Sigmoid colon (tissue), 7 donors: Measurements from ENCODE around the gene TTC33. TPM values are rescaled to one million over a fixed set of nuclear protein-coding genes. Genes with fewer than 3 reads are reported as not detected.

Experiments
- DNase-seq: peaks from one replicate; pipeline ENCODE4 v3.0.0-alpha.2; 2019
- H3K27ac ChIP-seq, 4 donors: fragments of 200-600 bp; sonication (generic); one replicate each; pipeline ENCODE4 v1.5.1; 2016 to 2019; ENCODE audit warnings: mild to moderate bottlenecking in 1 of 4
- H3K27me3 ChIP-seq, 3 donors: fragments of 200-600 bp; sonication (generic); one replicate each; pipeline ENCODE4 v1.5.1; 2019; ENCODE audit warnings: mild to moderate bottlenecking in 1 of 3
- H3K36me3 ChIP-seq, 4 donors: fragments of 200-600 bp; sonication (generic); one replicate each; pipeline ENCODE4 v1.5.1; 2016 to 2019
- H3K4me1 ChIP-seq, 4 donors: fragments of 200-600 bp; sonication (generic); one replicate each; pipeline ENCODE4 v1.5.1; 2017 to 2019
- H3K4me3 ChIP-seq, 4 donors: fragments of 200-600 bp; sonication (generic); one replicate each; pipeline ENCODE4 v1.5.1; 2017 to 2019; ENCODE audit warnings: mild to moderate bottlenecking in 2 of 4, moderate library complexity in 1 of 4
- H3K9me3 ChIP-seq, 4 donors: fragments of 200-600 bp in 3 of 4; sonication (generic) in 3 of 4; one replicate each; pipeline versions ENCODE4 v1.5.1 to v1.6.1; 2013 to 2019
- EP300 ChIP-seq, 4 donors: sonication (generic); formaldehyde crosslinking; IDR thresholded peaks; one replicate each; pipeline ENCODE4 v1.6.1; 2017; ENCODE audit warnings: antibody characterized with exemption in 4 of 4
- POLR2A ChIP-seq, 2 donors: fragments of 450-650 bp; IDR thresholded peaks; one replicate each; pipeline ENCODE4 v1.6.1; 2016; ENCODE audit warnings: antibody characterized with exemption in 2 of 2, mild to moderate bottlenecking in 2 of 2, moderate library complexity in 2 of 2
- POLR2AphosphoS5 ChIP-seq, 4 donors: sonication (generic); formaldehyde crosslinking; IDR thresholded peaks; one replicate each; pipeline ENCODE4 v1.6.1; 2017; ENCODE audit warnings: antibody characterized with exemption in 4 of 4
- WGBS, 2 donors: extraction: QIAGEN DNeasy Blood & Tissue Kit; methylation state at CpG; one replicate each; pipeline ENCODE4 v1.1.7; 2013; 5-methylcytosine and 5-hydroxymethylcytosine counted together
- intact Hi-C: fragments of 100-400 bp; cut with DNase I; formaldehyde crosslinking; loops from one replicate; pipeline ENCODE4 v1.15.1; 2023
- polyA plus RNA-seq, 3 donors: library from polyadenylated mRNA; stranded (reverse); fragments of 200-250 nt; gene quantifications; one replicate each; pipeline ENCODE4 v1.2.3, GENCODE V29; 2013
- total RNA-seq, 4 donors: library from RNA; depleted of rRNA; stranded (reverse); fragments of >200 nt; gene quantifications; one replicate each; pipeline ENCODE4 v1.1.0, GENCODE V29; 2016
- TF ChIP-seq, protein P1 (sequence below), 4 experiments: fragments of 450-650 bp in 3 of 4; fragments of 200-600 bp in 1 of 4; IDR thresholded peaks; one replicate each; pipeline ENCODE4 v1.5.1; 2016 to 2019; ENCODE audit warnings: antibody characterized with exemption in 4 of 4, mild to moderate bottlenecking in 3 of 4, moderate library complexity in 2 of 4
- donor health status: healthy with polysubstance abuse.
- donor health status: Bipolar disorder and iron deficiency.
- donor health status: healthy.

The TTC33 gene
- total and polyA plus RNA-seq, 7 donors: 6.6 to 33.2 (median 18.0) TPM

DNA sequence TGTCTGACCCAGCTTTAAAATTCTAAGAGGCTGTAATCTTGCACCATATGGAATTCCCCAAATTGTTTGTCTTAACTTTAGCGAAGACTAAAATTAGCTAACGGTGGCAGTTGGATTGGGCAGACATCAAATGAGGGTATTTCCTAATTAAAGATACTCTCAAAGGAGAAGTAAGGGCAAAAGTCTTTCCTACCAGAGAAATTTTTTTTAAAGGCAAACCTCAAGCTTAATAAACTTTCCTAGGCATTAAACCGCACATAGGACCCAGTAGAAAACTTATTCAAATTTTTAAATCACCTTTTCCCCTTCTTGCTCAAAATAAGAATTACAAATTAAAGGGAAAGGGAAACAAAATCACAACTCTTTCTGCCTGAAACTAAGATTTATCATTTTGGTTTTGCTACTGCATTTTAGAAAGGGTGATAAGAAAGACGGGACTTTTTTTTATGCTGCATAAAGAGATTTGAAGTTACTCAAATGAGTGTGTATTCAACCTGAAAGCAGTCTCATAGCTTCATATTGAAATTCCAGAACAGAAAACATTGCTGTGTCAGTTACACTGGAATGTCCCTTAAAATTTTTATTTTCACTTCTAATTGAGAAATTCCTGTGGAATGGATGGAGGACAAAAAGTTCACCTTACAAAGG, 265.2 kb downstream of the TTC33 start:
- 47 to 74% methylated on average over 4 of the region's 4 CpGs for WGBS, 2 donors
- DNase-seq: no peak
- H3K4me3 ChIP-seq: no peak overlapping the region
- no peak for TF ChIP-seq POLR2A (IDR thresholded peaks at IDR 0.05)
- no peak overlapping the region for H3K27ac ChIP-seq
- H3K27me3 ChIP-seq: no peaks in the 10 kb centered on the region
- intact Hi-C loops: no loop called here
- no peaks in the 10 kb centered on the region for H3K4me1 ChIP-seq
- H3K9me3 ChIP-seq: no peaks in the 10 kb centered on the region
- H3K36me3 ChIP-seq: no peaks in the 10 kb centered on the region

DNA sequence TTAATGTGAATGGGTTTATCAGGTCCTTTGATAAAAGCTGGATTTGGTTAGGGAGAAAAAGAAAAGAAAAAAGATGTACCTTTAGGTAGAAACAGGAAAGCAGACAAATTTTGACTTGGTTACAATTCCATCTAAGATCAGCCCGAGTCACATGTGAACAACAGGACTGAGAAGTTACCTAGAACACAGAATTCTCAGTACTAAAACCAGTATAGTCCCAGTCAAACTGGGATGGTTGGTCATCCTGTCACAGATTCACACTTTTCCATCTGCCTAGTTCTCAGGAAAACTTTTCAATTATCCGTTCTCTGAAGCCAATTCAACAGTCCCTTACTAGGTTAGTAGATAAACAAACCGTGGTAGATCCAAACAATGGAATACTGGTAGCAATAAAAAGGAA, 266.3 kb downstream of the TTC33 start:
- Histone ChIP-seq H3K27ac (no peak overlapping the region), H3K4me1 (no peaks in the 10 kb centered on the region), H3K9me3 (no peaks in the 10 kb centered on the region), H3K36me3 (no peaks in the 10 kb centered on the region), H3K27me3 (no peaks in the 10 kb centered on the region), H3K4me3 (no peak overlapping the region)
- intact Hi-C loops: no loop called here
- DNase-seq: no peak
- TF ChIP-seq POLR2A (IDR thresholded peaks at IDR 0.05) (no peak), POLR2AphosphoS5 (IDR thresholded peaks at IDR 0.05) (no peak), EP300 (IDR thresholded peaks at IDR 0.05) (no peak)
- TF ChIP-seq, protein P1, sequence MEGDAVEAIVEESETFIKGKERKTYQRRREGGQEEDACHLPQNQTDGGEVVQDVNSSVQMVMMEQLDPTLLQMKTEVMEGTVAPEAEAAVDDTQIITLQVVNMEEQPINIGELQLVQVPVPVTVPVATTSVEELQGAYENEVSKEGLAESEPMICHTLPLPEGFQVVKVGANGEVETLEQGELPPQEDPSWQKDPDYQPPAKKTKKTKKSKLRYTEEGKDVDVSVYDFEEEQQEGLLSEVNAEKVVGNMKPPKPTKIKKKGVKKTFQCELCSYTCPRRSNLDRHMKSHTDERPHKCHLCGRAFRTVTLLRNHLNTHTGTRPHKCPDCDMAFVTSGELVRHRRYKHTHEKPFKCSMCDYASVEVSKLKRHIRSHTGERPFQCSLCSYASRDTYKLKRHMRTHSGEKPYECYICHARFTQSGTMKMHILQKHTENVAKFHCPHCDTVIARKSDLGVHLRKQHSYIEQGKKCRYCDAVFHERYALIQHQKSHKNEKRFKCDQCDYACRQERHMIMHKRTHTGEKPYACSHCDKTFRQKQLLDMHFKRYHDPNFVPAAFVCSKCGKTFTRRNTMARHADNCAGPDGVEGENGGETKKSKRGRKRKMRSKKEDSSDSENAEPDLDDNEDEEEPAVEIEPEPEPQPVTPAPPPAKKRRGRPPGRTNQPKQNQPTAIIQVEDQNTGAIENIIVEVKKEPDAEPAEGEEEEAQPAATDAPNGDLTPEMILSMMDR (IDR thresholded peaks at IDR 0.05): no peak
- WGBS, 2 donors: 70 to 78% methylated on average over 3 of the region's 3 CpGs

- H3K27ac ChIP-seq: no peak overlapping the region
- H3K4me1 ChIP-seq: no peaks in the 10 kb centered on the region
- H3K27me3 ChIP-seq: no peaks in the 10 kb centered on the region
- DNase-seq: no peak
- H3K36me3 ChIP-seq: no peaks in the 10 kb centered on the region
- TF ChIP-seq POLR2A (IDR thresholded peaks at IDR 0.05) (no peak), POLR2AphosphoS5 (IDR thresholded peaks at IDR 0.05) (no peak), EP300 (IDR thresholded peaks at IDR 0.05) (no peak)
- TF ChIP-seq, protein P1 (IDR thresholded peaks at IDR 0.05): no peak
- 63 to 87% methylated on average over 4 of the region's 4 CpGs for WGBS, 2 donors
- intact Hi-C loops: no loop called here
- H3K4me3 ChIP-seq: no peak overlapping the region
- no peaks in the 10 kb centered on the region for H3K9me3 ChIP-seq
Observed at GRCh38 chr5:40486437-40487275, 269.1 kb downstream of the TTC33 start.

- intact Hi-C loops: no loop called here
- Histone ChIP-seq H3K9me3 (no peaks in the 10 kb centered on the region), H3K27ac (peak overlapping the region in 1 of 4 donors; percentile 20), H3K36me3 (no peaks in the 10 kb centered on the region), H3K4me1 (no peaks in the 10 kb centered on the region), H3K27me3 (no peaks in the 10 kb centered on the region), H3K4me3 (no peak overlapping the region)
- 65 to 66% methylated on average over 10 of the region's 10 CpGs for WGBS, 2 donors
- DNase-seq: no peak
- TF ChIP-seq POLR2A (IDR thresholded peaks at IDR 0.05) (no peak), EP300 (IDR thresholded peaks at IDR 0.05) (no peak), POLR2AphosphoS5 (IDR thresholded peaks at IDR 0.05) (no peak)
- TF ChIP-seq, protein P1 (IDR thresholded peaks at IDR 0.05): no peak
Observed at GRCh38 chr5:40485021-40485998, 270.5 kb downstream of the TTC33 start.
